H1 (cell line): ENCODE results near the gene NRXN3. TPM values are rescaled to one million over a fixed set of nuclear protein-coding genes. Genes with fewer than 3 reads are reported as not detected.

Experiments
- CBX8 ChIP-seq: fragments of 300-800, 300-1000 bp; sonication (generic); IDR thresholded peaks from 2 replicates; pipeline ENCODE4 v1.7.1; 2016; ENCODE audit warnings: low read depth, low read length, borderline replicate concordance
- CHD1 ChIP-seq: IDR thresholded peaks from 2 replicates; pipeline ENCODE4 v1.6.1; 2012; ENCODE audit warnings: low read depth, low read length, improper control_type of control experiment
- EGR1 ChIP-seq: IDR thresholded peaks from 2 replicates; pipeline ENCODE4 v1.6.1; 2011; ENCODE audit warnings: low read depth, low read length, borderline replicate concordance
- EZH2 ChIP-seq: fragments of 200-600 bp; sonication (generic); IDR thresholded peaks from 2 replicates; pipeline ENCODE4 v1.7.1; 2012; ENCODE audit warnings: low read depth, mild to moderate bottlenecking, moderate library complexity, low read length, inconsistent platforms; ENCODE audit not compliant: severe bottlenecking
- NANOG ChIP-seq: IDR thresholded peaks from 2 replicates; pipeline ENCODE4 v1.6.1; 2011; ENCODE audit warnings: low read length, low read depth, mild to moderate bottlenecking, inconsistent platforms; ENCODE audit not compliant: insufficient read depth, poor library complexity, severe bottlenecking
- POLR2A ChIP-seq, 2 experiments: IDR thresholded peaks; 1 replicate in 1 of 2; 2 replicates in 1 of 2; pipeline ENCODE4 v1.6.1; 2011; ENCODE audit warnings: low read depth in 2 of 2, low read length in 2 of 2, mild to moderate bottlenecking in 2 of 2; ENCODE audit errors: control extremely low read depth in 1 of 2
- POLR2AphosphoS5 ChIP-seq: IDR thresholded peaks from 2 replicates; pipeline ENCODE4 v1.6.1; 2011; ENCODE audit warnings: low read depth, low read length
- RAD21 ChIP-seq, 2 experiments: IDR thresholded peaks in 1 of 2; conservative IDR thresholded peaks in 1 of 2; 2 replicates each; pipeline ENCODE4 v1.6.1; 2011; ENCODE audit warnings: low read depth in 2 of 2, low read length in 2 of 2, improper control_type of control experiment in 1 of 2, inconsistent platforms in 1 of 2, mild to moderate bottlenecking in 1 of 2, moderate library complexity in 1 of 2
- RXRA ChIP-seq: IDR thresholded peaks from 2 replicates; pipeline ENCODE4 v1.6.1; 2011; ENCODE audit warnings: low read depth, mild to moderate bottlenecking, low read length, moderate library complexity; ENCODE audit not compliant: insufficient read depth
- SIN3A ChIP-seq, 2 experiments: IDR thresholded peaks in 1 of 2; conservative IDR thresholded peaks in 1 of 2; 2 replicates each; pipeline ENCODE4 v1.6.1; 2011 to 2012; ENCODE audit warnings: low read length in 2 of 2, improper control_type of control experiment in 1 of 2, low read depth in 1 of 2, mild to moderate bottlenecking in 1 of 2
- SP1 ChIP-seq: IDR thresholded peaks from 2 replicates; pipeline ENCODE4 v1.6.1; 2011; ENCODE audit warnings: low read depth, low read length
- SRF ChIP-seq: IDR thresholded peaks from 2 replicates; pipeline ENCODE4 v1.6.1; 2011; ENCODE audit warnings: mild to moderate bottlenecking, low read depth, low read length, moderate library complexity
- SUZ12 ChIP-seq: fragments of 200-600 bp; sonication (generic); IDR thresholded peaks from 2 replicates; pipeline ENCODE4 v1.6.1; 2012; ENCODE audit warnings: mild to moderate bottlenecking, inconsistent platforms, low read length, moderate library complexity, mixed read lengths
- polyA plus RNA-seq, 7 experiments: library from polyadenylated mRNA; depleted of rRNA in 3 of 7; stranded (reverse) in 5 of 7; unstranded in 2 of 7; fragments of >200 nt in 5 of 7; fragments of 200-250 nt in 2 of 7; gene quantifications; 1 replicate in 5 of 7; 2 replicates in 1 of 7; 4 replicates in 1 of 7; pipeline versions ENCODE4 v1.2.1 to v1.2.3, GENCODE V29; 2011 to 2013; ENCODE audit warnings: missing spikeins in 2 of 7, mixed read lengths in 2 of 7
- total RNA-seq: library from RNA; stranded (reverse); fragmentation: NEBNext Ultra II Directional; extraction: Animal tissue kit (Norgen Biotek cat#: 25700); gene quantifications from 2 replicates; pipeline ENCODE4 v1.2.1, GENCODE V29; 2021

Gene NRXN3
- total and polyA plus RNA-seq, 2 of the 8 experiments (the other 6 are each of a cell fraction or from before 2014, with no cell fraction given) = 2.6 to 4.1 TPM

DNA sequence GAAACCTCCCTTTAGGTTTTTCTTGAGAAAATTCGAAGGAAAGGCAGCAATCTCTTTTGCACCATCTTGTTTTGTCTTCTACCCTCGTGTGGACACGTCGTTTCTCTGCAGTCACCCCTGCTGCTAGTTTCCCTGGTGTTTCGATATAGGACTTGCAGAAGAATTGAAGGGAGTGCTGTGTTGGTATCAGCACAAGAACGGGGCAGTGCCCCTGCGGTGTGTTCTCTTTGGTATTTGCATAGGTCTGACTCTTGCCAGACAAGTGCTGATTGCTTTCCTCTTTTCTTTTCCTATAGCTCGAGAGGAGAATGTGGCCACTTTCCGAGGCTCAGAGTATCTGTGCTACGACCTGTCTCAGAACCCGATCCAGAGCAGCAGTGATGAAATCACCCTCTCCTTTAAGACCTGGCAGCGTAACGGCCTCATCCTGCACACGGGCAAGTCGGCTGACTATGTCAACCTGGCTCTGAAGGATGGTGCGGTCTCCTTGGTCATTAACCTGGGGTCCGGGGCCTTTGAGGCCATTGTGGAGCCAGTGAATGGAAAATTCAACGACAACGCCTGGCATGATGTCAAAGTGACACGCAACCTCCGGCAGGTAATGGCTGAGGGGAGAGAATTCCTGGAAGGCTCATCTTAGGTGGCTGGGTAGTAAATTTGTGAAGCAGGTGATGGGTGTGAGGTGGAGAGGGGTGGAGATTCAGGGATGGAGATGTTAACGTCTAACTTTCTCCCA is 474.8 kb downstream of the NRXN3 start (continued):
- TF ChIP-seq SIN3A (conservative IDR thresholded peaks at IDR 0.05 in 1 of 2, IDR thresholded peaks at IDR 0.05 in 1 of 2; ENCODE audit: low read depth in 1 of 2, low read length in 2 of 2) (no peak), CBX8 (no peak), SP1 (no peak), RAD21 (IDR thresholded peaks at IDR 0.05 in 1 of 2, conservative IDR thresholded peaks at IDR 0.05 in 1 of 2; ENCODE audit: low read depth in 2 of 2, low read length in 2 of 2) (no peak), NANOG (no peak), CHD1 (no peak), POLR2A (IDR thresholded peaks at IDR 0.05; ENCODE audit: control extremely low read depth in 1 of 2, low read depth in 2 of 2, low read length in 2 of 2) (peak in 1 of 2 experiments; percentile 63; a peak in 2 of 3 replicates), RXRA (no peak), SUZ12 (no peak), EZH2 (no peak), POLR2AphosphoS5 (peak; percentile 63; the same call in 1 of the 2 replicates), SRF (no peak), EGR1 (no peak)
- TF ChIP-seq, all 59 proteins: peak for 4
